ENCODE data around the gene RAE1.

Gene RAE1, protein sequence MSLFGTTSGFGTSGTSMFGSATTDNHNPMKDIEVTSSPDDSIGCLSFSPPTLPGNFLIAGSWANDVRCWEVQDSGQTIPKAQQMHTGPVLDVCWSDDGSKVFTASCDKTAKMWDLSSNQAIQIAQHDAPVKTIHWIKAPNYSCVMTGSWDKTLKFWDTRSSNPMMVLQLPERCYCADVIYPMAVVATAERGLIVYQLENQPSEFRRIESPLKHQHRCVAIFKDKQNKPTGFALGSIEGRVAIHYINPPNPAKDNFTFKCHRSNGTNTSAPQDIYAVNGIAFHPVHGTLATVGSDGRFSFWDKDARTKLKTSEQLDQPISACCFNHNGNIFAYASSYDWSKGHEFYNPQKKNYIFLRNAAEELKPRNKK

DNA sequence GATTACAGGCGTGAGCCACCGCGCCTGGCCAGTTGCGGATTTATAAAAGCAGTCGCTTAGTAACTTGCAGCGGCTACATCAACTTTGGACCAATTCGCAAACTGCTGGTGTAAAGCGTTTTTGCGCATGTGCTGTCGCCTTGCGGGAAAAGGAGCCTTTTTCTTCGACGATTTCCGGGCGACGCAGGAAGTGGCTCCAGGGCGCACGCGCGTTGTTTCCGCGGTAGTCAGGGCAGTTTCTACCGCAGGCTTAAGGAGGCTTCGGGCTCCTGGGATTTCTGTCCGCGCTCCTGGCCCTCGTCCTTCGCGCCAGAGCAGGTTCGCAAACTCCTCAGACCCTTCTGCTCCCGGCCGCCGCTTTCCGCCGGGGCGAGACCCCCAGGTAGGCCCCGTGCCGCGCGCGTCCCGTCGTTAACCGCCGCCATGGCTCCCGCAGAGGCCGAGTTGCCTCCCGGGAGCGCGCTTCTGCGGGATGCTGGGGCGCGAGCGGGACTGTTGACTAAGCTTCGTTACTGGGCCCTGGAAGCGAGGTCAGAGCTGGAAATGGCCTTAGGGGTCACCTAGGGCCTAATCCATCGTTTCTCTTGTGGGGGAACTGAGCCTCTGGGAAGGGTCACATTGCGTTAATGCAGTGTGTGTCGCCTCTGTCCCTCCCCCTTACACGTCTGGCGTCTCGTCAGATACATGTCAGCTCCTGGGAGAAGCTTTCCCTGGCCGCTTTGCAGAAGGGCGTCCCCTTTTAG lies at the start of gene RAE1:
TSS of gene RAE1 (plus strand) at position 214 of the 742 bp plus-strand sequence. CDS start 2,784 bp downstream, outside the sequence.
- DNase-seq (ENCODE audit: low read depth in 2 of 2): peak; percentile 79 to 85

DNA sequence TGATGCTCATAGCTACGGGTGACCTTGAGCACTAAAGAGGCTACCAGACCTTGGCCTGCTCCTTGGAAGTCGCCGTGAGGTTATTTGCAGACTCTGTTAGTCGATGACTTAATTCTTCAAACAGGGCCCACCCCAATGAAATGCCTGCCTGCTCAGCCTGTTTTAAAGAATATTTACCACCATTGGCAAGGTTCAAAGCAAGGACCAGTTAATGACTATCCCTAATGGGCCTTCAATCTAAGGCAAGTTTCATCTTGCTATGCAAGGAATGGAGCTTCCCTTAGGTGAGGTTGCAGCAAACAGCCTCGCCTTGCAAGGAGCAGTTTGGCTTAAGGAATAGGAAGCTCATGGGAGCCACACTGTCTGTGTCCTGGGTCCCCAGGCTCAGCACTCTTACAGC lies 44.3 kb upstream of the RAE1 start:
- no peak for DNase-seq (ENCODE audit: low read depth in 2 of 2)

DNA sequence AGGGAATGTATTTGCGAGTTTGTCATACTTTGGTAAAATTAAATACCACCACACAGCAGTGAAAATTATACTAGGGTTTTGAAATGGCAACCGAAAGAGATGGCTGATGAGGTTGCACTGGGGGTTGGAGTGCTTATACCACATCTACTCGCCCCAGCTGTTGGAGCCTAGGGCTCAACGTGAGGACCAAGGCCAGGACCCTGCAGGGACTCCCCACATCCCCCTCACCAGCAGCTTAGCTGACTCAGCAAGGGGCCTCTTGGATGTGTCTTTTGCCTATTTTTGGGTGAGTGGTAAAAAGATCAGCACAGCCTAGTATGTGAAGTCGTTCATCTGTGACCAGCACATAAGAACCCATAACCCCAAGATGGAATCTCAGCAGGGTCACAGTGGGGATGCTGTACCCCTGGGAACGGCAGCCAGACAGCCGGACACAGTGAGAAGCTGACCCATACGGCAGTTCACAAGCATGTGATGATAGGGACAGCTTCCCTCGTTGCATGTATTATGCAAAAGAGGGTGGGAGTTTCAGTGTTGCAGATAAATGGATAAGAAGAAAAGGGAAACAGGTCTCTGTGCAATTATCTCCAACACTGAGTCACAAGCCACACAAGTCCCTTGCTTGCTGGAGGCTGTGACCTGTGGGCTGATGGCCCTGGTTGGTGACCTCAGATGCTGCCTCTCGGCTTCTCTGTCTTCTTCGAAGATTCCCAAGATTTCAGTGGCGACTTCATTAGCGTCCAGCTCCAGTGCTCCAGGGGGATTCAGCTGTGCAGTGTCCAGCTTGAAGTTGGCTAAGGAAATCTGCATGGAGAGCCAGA lies 42.4 kb upstream of the RAE1 start:
- DNase-seq (ENCODE audit: low read depth in 2 of 2): no peak

DNA sequence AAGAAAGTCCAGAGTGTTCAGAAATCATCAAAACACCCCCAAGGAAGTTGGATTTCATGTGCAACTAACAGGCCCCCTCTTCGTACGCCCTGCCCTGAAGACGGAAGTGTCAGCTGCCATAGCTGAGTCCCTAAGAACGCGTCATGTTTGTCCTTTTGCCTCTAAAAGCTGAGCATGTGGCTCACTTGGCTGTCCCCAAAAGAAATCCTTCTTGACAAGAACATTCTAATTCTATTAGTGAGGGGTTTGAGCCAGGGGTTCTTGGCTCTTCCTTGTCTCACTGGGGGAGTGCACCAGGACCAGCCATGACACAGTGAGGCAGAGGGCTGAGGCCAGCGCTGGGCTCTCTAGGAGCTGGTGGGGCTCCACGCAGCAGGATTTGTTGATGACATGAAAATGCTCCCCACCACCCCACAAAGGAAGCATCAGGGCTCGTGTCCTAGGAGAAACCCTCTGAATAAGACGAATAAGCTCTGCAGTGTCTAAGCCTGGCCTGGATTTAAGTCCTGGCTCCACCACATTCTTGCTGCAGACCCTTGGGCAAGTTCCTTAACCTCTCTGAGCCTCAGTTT lies 41.4 kb upstream of the RAE1 start:
- DNase-seq (ENCODE audit: low read depth in 2 of 2): no peak

DNA sequence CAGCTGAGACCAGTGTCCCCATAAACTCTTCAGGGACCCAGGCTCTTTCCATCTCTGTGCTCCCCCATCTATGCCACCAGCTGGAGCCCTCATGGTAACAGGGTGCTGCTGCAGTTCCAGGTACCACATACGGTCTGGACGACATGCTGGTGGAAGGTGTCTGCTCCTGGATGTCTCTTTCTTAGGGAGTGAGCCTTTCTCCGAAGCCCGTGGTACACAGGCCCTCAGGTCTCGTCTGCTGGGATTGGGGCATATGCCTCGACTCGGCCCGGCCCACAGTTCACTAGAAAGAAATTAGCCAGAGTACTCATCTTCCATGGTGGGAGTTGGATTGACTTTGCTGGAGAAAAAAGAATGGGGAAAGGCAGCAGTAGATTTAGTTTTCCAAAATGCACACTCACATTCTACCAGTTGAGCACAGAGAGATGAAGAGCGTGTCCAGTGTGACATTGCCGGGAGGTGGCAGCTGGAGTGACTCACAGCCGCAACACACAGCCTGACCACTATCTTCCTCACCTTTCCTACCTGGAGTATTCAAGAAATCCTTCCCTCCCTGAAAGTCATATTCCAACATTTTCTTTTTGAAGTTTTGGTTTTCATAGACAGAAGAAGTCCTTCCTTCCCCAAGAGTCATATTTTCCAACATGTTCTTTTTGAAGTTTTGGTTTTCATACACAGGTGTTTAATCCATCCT lies 40.1 kb upstream of the RAE1 start:
- no peak for DNase-seq (ENCODE audit: low read depth in 2 of 2)

DNA sequence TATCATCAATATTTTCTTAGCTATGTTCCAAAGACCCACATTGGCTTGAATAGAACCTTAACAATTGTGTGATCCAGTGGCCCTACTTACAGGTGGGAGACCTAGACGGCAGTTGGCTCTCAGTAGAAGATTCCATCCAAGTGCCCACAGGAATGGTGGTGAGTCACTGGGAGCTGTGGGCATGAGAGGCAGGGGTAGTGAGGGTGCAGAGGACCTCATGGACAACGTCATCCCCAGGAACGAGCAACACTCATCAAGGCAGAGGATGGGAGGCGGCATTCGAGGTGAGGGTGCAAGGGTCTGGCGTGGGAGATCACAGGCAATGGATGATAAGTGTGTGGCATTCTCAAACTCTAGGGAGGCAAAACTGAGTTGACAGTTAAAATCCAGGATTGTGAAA lies 38.9 kb upstream of the RAE1 start:
- DNase-seq (ENCODE audit: low read depth in 2 of 2): no peak

DNA sequence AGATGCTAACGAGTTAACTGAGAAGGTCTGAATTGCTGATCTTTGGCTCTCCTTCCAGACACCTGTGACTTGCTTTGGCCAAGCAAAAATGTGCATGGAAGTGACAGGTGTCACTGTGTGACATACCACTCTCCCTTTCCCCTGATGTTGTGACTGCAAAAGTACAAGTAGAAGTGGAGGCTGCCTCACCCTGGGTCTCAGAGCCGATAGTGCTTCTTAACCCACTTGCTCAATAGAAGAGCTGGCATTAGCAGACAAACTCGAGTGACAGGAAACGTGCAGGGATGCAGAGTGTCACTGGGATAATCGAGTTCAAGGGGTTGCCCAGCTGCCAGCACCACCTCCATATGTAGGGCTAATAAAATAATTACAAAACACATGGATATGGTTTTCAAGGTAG lies 37.8 kb upstream of the RAE1 start:
- no peak for DNase-seq (ENCODE audit: low read depth in 2 of 2)

DNA sequence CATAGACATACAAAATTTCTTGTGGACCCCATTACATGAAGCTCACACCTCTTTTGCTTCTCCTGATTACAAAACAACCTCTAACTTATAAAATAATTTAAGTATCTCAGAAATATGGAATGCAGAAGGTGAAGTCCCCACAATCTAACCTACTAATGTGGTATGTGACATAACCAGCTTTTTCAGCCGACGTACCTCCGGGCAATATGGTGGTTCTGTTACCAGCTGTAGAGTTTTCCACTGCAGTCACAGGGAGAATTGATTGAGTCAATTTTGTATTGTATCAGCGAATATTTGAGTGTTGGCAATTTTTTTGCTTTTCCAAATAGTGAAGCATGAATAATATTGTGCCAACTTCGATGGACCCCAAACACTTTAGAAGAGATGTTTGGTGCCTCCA lies 37.1 kb upstream of the RAE1 start:
- no peak for DNase-seq (ENCODE audit: low read depth in 2 of 2)

DNA sequence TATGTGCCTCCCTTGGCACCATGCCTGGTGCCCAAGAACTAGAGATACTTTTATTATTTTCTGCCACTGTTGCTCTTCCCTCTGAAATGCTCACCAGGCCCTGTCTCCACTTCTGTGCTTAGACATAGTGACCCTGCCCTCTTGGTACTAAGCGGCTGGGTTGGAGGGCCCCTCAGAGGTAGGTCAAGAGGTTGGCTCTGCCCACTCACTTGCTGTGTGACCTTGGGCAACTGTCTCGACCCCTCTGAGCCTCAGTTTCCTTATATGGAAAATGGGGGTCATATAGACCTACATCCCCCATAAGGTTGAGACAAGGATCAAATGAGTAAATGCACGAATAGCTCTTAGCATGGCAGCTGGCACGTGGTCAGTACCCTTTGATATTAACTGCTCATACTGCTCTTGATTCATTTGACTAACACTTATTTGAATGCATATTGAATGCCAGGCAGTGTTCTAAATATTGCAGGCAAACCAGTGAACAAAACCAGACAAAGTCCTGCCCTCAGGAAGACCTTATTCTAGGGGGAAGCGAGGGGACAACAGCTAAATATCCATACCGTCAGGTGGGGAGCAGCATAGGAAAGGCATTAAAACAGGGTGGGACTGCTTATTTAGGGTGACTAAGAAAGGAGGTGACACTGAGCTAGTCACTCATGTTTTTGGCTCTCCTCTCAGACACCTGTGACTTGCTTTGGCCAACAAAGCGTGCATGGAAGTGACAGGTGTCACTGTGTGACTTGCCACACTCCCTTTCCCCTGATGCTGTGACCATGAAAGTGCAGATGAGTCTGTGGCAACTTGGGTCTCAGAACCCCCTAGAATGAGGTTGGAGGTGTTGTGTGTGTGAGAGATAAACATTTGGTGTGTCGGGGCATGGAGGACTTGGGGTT lies 35.7 kb upstream of the RAE1 start:
- DNase-seq (ENCODE audit: low read depth in 2 of 2): no peak

DNA sequence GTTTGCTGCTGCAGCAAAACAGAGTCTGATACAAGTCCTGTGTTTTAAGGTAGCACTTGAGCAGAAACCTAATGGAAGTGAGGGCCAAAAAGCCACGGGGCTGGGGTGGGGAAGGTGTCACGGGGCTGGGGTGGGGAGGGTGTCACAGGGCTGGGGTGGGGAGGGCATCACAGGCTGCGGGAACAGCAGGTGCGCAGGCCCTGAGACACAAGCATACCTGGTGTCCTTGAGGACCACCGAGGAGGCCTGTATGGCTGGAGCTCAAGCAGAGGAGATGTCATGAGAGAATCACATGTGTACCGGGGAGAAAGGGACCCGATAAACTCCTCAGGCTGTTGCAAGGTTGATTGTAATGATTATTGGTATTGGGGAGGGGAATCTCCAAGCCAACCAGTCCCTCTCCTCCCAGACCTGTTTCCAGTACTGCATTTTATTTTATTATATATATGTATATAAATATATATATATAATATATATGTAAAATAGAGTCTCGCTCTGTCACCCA lies 35.0 kb upstream of the RAE1 start:
- DNase-seq (ENCODE audit: low read depth in 2 of 2): no peak

DNA sequence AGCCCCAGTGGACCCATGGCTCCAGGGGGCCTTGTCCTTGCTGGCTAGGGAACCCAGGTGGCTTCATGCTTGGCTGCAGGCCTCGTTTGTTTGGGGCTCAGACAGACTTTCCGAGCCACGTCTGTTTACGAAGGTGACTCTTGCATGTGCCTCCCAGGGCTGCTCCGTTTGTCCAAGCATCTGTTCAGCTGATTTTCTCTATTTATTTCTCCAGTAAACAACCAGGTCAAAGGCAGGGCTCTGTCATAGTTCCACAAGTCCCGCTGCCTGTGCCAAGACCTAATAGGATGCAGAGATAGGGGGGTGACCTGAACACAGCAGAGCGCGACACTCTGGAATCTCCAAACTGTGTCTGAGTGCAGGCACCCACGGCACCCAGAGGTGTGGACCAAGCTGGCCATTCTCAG lies 34.3 kb upstream of the RAE1 start:
- no peak for DNase-seq (ENCODE audit: low read depth in 2 of 2)

DNA sequence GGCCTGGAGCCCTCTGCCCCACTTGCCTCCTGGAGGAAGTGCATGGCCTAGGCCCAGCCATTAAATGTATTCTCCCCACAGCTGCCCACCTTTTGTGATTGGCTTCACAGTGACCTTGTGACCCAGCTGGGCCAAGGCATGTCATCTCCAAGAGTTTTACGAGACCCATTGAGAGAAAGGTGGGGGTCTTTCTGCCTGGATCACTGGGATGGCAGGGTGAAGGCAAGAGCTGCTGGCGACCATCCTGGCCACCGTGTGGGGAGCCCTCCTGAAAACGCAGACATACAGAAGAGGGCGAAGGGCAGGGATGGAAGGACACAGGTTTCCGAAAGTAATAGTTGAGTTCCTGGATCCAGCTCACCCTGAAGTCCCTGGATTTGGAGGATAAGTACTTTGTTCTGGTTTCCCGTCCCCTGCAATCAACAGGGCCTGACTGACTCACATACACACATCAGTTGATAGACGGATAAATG lies 33.7 kb upstream of the RAE1 start:
- no peak for DNase-seq (ENCODE audit: low read depth in 2 of 2)

DNA sequence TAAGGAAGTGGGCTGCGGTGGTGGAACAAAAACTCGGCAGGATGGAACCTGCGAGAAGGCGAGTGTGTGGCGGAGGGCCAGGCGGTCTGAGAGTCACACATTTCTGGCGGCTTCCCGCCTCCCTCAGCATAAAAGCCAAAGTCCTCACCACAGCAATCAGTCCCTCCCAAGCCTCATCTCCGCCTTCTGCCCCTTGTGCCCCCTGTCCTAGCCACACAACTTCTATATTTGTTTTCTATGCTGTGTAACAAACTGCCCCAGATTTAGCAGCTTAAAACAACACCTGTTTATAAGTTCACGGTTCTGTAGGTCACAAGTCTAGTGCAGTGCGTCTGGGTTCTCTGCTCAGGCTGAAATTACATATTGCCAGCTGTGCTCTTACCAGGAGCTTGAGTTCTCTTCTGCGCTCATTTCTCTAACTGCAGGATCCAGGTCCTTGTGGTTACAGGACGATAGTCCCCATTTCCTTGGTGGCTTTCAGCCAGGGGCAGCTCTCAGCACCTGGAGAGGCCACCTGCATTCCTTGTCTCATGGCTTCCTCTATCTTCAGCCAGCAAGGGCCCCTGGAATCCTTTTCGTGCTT lies 33.2 kb upstream of the RAE1 start:
- no peak for DNase-seq (ENCODE audit: low read depth in 2 of 2)

DNA sequence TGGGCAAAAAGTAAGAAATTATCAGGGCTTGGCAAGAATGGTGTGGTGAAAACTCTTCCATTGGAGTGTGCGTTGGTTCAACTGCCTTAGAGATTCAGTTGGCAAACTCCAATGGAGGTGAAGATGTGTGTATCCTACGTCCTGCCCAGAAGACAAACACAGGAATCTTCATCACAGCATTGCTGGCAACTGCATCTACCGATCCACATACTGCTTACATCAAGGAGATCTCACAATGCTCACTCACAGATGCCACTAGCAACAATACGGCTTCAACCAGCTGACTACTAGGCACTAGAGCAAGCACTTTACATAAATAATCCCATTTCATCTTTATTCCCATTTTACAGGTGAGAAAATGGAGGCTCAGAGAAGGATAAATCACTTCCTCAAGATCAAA lies 31.5 kb upstream of the RAE1 start:
- no peak for DNase-seq (ENCODE audit: low read depth in 2 of 2)

DNA sequence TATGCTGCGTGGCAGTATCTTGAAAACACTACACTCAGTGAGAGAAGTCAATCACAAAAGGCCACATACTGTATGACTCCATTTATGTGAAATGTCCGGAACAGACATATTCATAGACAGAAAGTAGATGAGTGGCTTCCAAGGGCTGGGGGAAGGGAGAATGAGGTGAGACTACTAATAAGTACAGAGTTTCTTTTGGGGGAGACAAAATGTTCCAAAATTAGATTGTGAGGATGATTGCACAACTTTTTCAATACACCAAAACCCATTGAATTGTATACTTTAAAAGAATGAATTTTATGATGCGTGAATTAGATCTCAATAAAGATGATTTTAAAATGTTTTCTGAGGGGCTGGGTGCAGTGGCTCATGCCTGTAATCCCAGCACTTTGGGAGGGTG lies 30.7 kb upstream of the RAE1 start:
- no peak for DNase-seq (ENCODE audit: low read depth in 2 of 2)

DNA sequence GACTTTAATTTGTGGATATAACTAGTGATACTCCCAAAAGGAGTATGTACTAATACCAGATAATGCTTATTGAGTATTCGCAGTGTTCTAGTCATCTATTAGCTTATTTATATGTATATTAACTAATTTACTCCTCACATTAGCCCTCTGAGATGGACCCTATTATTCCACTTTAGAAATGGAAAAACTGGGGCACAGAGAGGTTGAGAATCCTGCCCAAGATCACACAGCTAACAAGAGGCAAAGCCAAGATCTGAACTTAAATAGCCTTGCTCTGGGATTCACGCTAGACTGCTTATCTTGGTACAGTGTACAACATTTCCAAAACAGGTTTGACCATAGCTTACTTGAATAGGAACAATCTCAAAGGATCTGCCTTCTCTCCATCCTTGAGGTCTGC lies 29.9 kb upstream of the RAE1 start:
- no peak for DNase-seq (ENCODE audit: low read depth in 2 of 2)

DNA sequence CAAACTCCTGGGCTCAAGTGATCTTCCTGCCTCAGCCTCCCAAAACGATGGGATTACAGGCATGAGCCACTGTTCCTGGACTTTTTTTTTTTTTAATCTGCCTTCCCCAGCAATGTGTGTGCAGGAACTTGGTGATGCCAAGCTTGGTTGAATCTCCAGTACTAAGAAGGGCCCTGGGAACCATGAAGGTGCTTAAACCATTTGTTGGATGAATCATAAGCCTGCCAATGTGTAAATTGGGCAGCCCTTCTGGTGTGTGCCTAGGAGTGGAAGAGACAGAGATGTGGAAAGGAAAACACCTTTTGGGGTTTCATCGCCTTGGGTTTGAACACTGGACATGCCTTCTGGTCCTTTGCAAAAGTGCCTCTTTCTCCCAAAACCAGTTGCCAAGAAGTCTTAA lies 28.6 kb upstream of the RAE1 start:
- no peak for DNase-seq (ENCODE audit: low read depth in 2 of 2)

DNA sequence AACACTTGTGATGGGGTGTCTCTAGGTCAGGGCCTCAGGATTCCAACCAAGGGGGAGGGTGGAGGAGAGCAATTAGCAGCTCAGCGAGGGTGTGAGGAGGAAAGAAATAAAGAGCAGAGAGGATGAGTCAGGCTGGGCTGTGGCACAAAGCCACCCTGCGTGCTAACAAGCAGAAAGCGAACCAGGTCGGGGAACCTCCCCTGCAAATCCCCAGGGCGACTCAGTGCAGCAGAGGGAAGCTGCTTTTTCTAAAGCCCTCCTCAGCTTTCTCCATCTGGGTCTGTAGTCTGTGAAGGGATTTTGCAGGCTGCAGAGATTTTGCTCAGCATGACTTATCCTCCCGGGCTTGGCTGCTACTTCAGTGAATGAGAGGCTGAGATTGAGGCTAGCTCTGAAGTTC lies 28.0 kb upstream of the RAE1 start:
- no peak for DNase-seq (ENCODE audit: low read depth in 2 of 2)

DNA sequence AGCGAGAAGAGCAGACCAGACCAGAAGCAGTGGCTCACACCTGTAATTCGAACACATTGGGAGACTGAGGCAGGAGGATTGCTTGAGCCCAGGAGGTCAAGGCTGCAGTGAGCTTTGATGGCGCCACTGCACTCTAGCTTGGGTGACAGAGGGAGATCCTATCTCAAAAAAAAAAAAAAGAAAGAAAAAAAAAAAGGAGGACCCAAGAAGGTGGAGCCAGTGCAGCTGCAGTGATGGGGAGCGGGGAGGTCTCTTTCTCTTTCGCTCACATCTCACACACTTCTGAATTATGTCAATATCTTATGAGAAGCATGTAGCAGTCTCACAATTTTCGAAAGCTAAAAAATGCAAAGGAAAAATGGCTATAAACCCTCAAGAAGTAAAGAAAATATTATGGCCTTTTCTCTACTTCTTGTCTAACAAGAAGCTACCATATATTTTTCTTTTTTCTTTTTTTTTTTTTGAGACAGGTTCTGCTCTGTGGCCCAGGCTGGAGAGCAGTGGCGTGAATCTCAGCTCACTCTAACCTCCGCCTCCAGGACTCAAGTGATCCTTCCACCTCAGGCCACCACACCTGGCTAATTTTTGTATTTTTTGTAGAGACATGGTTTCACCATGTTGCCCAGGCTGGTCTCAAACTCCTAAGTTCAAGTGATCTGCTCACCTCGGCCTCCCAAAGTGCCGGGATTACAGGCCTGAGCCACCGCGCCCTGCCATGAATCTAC lies 25.3 kb upstream of the RAE1 start:
- no peak for DNase-seq (ENCODE audit: low read depth in 2 of 2)

All from stimulated activated CD8-positive, alpha-beta memory T cell treated with anti-CD3 and anti-CD28 coated beads, Interleukin-2, amount 100 ng/mL, for 1 hour (primary cell).